ENCODE results near the gene CELA2B.

CELA2B gene

DNA sequence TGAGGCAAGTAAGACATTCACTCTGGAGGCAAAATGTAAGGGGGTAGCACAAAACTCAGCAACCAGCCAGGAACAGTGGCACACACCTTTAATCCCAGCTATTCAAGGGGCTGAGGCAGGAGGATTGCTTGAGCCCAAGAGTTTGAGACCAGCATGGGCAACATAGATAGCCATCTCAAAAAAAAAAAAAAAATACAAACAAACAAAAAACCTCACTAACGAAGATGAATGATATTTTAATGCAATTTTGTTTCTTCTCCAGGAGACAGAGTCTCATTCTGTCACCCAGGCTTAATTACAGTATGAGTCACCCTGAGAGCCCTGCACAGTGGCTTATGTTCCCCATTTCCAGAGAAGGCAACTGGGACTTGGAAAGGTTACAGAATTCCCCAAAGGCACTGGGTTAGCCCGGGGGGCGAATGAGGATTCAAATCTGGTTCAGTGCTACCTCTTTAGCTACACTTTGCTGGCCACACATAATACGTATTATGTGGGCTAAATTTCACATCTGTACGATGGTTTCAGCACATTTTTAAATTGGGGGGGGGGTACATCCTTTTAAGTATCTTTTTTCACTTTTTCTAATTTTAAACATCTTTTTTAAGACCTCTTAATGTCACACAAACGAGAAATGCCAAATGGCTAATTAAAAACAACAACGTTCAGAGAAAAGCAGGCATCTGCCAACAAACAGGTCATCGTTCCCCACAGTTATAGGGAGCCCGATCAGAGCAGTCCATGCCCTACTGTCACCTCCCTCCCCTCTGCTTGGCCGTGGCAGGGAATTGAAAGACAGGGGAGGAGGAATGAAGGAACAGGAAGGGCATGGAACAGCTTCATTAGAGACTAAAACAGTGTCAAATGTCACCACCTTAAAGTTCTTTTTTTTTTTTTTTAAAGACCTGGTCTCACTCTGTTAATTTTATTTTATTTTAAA is 15.9 kb upstream of the CELA2B start (continued):
- peak; percentile 90 for TF ChIP-seq OSR2 (tag by site-specific recombination; IDR thresholded peaks at IDR 0.05)
- TF ChIP-seq, protein P1, sequence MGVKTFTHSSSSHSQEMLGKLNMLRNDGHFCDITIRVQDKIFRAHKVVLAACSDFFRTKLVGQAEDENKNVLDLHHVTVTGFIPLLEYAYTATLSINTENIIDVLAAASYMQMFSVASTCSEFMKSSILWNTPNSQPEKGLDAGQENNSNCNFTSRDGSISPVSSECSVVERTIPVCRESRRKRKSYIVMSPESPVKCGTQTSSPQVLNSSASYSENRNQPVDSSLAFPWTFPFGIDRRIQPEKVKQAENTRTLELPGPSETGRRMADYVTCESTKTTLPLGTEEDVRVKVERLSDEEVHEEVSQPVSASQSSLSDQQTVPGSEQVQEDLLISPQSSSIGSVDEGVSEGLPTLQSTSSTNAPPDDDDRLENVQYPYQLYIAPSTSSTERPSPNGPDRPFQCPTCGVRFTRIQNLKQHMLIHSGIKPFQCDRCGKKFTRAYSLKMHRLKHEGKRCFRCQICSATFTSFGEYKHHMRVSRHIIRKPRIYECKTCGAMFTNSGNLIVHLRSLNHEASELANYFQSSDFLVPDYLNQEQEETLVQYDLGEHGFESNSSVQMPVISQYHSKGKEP (tag by site-specific recombination; IDR thresholded peaks at IDR 0.05) = peak; percentile 60; the same call in 1 of the 2 replicates
- peak; percentile 43; the same call in 1 of the 2 replicates for TF ChIP-seq ZNF76 (tag by site-specific recombination; IDR thresholded peaks at IDR 0.05; ENCODE audit: borderline replicate concordance, low read depth)
- peak; percentile 98 for TF ChIP-seq SP7 (tag by site-specific recombination; IDR thresholded peaks at IDR 0.05)
- peak; percentile 89 for TF ChIP-seq BCL11A (tag by site-specific recombination; IDR thresholded peaks at IDR 0.05; ENCODE audit: low read depth)
- TF ChIP-seq ZNF394 (tag by site-specific recombination; IDR thresholded peaks at IDR 0.05; ENCODE audit: borderline replicate concordance) = peak; percentile 66
- peak; percentile 73; the same call in 1 of the 2 replicates for TF ChIP-seq MZF1 (tag by site-specific recombination; IDR thresholded peaks at IDR 0.05; ENCODE audit: borderline replicate concordance)
- TF ChIP-seq, protein P2, sequence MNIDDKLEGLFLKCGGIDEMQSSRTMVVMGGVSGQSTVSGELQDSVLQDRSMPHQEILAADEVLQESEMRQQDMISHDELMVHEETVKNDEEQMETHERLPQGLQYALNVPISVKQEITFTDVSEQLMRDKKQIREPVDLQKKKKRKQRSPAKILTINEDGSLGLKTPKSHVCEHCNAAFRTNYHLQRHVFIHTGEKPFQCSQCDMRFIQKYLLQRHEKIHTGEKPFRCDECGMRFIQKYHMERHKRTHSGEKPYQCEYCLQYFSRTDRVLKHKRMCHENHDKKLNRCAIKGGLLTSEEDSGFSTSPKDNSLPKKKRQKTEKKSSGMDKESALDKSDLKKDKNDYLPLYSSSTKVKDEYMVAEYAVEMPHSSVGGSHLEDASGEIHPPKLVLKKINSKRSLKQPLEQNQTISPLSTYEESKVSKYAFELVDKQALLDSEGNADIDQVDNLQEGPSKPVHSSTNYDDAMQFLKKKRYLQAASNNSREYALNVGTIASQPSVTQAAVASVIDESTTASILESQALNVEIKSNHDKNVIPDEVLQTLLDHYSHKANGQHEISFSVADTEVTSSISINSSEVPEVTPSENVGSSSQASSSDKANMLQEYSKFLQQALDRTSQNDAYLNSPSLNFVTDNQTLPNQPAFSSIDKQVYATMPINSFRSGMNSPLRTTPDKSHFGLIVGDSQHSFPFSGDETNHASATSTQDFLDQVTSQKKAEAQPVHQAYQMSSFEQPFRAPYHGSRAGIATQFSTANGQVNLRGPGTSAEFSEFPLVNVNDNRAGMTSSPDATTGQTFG (tag by site-specific recombination; IDR thresholded peaks at IDR 0.05; ENCODE audit: borderline replicate concordance) = no peak
- TF ChIP-seq, protein P3, sequence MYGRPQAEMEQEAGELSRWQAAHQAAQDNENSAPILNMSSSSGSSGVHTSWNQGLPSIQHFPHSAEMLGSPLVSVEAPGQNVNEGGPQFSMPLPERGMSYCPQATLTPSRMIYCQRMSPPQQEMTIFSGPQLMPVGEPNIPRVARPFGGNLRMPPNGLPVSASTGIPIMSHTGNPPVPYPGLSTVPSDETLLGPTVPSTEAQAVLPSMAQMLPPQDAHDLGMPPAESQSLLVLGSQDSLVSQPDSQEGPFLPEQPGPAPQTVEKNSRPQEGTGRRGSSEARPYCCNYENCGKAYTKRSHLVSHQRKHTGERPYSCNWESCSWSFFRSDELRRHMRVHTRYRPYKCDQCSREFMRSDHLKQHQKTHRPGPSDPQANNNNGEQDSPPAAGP (tag by site-specific recombination; IDR thresholded peaks at IDR 0.05) = peak; percentile 93
- TF ChIP-seq ZNF214 (tag by site-specific recombination; IDR thresholded peaks at IDR 0.05; ENCODE audit: borderline replicate concordance) = 0 out of 2 replicates have a peak, but pooled peaks have one; percentile 11
- peak; percentile 72 for TF ChIP-seq KLF8 (tag by site-specific recombination; IDR thresholded peaks at IDR 0.05)
- TF ChIP-seq ZNF660 (tag by site-specific recombination; IDR thresholded peaks at IDR 0.05) = peak; percentile 86
- peak; percentile 65 for TF ChIP-seq ZNF366 (tag by site-specific recombination; conservative IDR thresholded peaks at IDR 0.05)
- TF ChIP-seq, protein P4, sequence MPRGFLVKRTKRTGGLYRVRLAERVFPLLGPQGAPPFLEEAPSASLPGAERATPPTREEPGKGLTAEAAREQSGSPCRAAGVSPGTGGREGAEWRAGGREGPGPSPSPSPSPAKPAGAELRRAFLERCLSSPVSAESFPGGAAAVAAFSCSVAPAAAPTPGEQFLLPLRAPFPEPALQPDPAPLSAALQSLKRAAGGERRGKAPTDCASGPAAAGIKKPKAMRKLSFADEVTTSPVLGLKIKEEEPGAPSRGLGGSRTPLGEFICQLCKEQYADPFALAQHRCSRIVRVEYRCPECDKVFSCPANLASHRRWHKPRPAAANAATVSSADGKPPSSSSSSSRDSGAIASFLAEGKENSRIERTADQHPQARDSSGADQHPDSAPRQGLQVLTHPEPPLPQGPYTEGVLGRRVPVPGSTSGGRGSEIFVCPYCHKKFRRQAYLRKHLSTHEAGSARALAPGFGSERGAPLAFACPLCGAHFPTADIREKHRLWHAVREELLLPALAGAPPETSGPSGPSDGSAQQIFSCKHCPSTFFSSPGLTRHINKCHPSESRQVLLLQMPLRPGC (tag by site-specific recombination; IDR thresholded peaks at IDR 0.05) = peak; percentile 88
- TF ChIP-seq, protein P5, sequence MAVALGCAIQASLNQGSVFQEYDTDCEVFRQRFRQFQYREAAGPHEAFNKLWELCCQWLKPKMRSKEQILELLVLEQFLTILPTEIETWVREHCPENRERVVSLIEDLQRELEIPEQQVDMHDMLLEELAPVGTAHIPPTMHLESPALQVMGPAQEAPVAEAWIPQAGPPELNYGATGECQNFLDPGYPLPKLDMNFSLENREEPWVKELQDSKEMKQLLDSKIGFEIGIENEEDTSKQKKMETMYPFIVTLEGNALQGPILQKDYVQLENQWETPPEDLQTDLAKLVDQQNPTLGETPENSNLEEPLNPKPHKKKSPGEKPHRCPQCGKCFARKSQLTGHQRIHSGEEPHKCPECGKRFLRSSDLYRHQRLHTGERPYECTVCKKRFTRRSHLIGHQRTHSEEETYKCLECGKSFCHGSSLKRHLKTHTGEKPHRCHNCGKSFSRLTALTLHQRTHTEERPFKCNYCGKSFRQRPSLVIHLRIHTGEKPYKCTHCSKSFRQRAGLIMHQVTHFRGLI (tag by site-specific recombination; IDR thresholded peaks at IDR 0.05) = peak; percentile 29; the same call in 1 of the 2 replicates
- peak; percentile 92 for TF ChIP-seq ZNF24 (tag by site-specific recombination; IDR thresholded peaks at IDR 0.05)
- TF ChIP-seq ZIC2 (tag by site-specific recombination; IDR thresholded peaks at IDR 0.05) = no peak
- peak; percentile 64 for TF ChIP-seq ZNF335 (tag by site-specific recombination; conservative IDR thresholded peaks at IDR 0.05)
- TF ChIP-seq, protein P6, sequence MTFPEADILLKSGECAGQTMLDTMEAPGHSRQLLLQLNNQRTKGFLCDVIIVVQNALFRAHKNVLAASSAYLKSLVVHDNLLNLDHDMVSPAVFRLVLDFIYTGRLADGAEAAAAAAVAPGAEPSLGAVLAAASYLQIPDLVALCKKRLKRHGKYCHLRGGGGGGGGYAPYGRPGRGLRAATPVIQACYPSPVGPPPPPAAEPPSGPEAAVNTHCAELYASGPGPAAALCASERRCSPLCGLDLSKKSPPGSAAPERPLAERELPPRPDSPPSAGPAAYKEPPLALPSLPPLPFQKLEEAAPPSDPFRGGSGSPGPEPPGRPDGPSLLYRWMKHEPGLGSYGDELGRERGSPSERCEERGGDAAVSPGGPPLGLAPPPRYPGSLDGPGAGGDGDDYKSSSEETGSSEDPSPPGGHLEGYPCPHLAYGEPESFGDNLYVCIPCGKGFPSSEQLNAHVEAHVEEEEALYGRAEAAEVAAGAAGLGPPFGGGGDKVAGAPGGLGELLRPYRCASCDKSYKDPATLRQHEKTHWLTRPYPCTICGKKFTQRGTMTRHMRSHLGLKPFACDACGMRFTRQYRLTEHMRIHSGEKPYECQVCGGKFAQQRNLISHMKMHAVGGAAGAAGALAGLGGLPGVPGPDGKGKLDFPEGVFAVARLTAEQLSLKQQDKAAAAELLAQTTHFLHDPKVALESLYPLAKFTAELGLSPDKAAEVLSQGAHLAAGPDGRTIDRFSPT (tag by site-specific recombination; IDR thresholded peaks at IDR 0.05) = peak; percentile 71
- TF ChIP-seq ZXDB (tag by site-specific recombination; IDR thresholded peaks at IDR 0.05) = peak; percentile 77
- TF ChIP-seq PRDM1 (tag by site-specific recombination; IDR thresholded peaks at IDR 0.05) = 0 out of 2 replicates have a peak, but pooled peaks have one; percentile 13
- TF ChIP-seq ZSCAN23 (tag by site-specific recombination; IDR thresholded peaks at IDR 0.05) = 0 out of 2 replicates have a peak, but pooled peaks have one; percentile 75
